HUES64 (cell line): Measurements from ENCODE around the gene ZC2HC1C.
"Not testable (repeated sequence)": the region's sequence is repeated elsewhere in the genome, so short reads cannot be mapped to it uniquely, and the experiment has no call there.

Experiments
- H3K27ac ChIP-seq: 2 replicates; pipeline ENCODE4 v1.7.0; 2013; ENCODE audit warnings: low read depth, low read length, inconsistent platforms
- H3K27me3 ChIP-seq: 2 replicates; pipeline ENCODE4 v1.6.1; 2013; ENCODE audit warnings: mild to moderate bottlenecking, low read length; ENCODE audit not compliant: insufficient read depth
- H3K36me3 ChIP-seq: 2 replicates; pipeline ENCODE4 v1.6.1; 2013; ENCODE audit warnings: mild to moderate bottlenecking, low read length; ENCODE audit not compliant: insufficient read depth
- H3K4me1 ChIP-seq: 2 replicates; pipeline ENCODE4 v1.6.1; 2013; ENCODE audit warnings: mild to moderate bottlenecking, low read length, moderate library complexity; ENCODE audit not compliant: insufficient read depth
- H3K4me3 ChIP-seq: 2 replicates; pipeline ENCODE4 v1.5.1; 2013; ENCODE audit warnings: mild to moderate bottlenecking, low read length, moderate library complexity
- H3K9ac ChIP-seq: 2 replicates; pipeline ENCODE4 v1.6.1; 2013; ENCODE audit warnings: mild to moderate bottlenecking, low read depth, low read length
- H3K9me3 ChIP-seq: 2 replicates; pipeline ENCODE4 v1.6.1; 2013; ENCODE audit warnings: low read depth, low read length; ENCODE audit not compliant: insufficient read depth
- WGBS: fragments of 150-250, 120-280 bp; methylation state at CpG from one replicate; pipeline ENCODE4 v1.1.7; 2013; ENCODE audit warnings: missing lambda C conversion rate; 5-methylcytosine and 5-hydroxymethylcytosine counted together

The ZC2HC1C gene

GRCh38 chr14:75123991-75124390 is 54.5 kb downstream of the ZC2HC1C start:
- 72% methylated on average over 7 of the region's 7 CpGs for WGBS
- Histone ChIP-seq H3K9me3 (no peaks in the 10 kb centered on the region), H3K27me3 (no peaks in the 10 kb centered on the region), H3K4me3 (no peak overlapping the region), H3K36me3 (peaks cover 23% of the 10 kb centered on the region), H3K27ac (no peak overlapping the region), H3K4me1 (peaks cover 17% of the 10 kb centered on the region), H3K9ac (no peak overlapping the region)

- WGBS: 87% methylated on average over 5 of the region's 5 CpGs
- Histone ChIP-seq H3K36me3 (peaks cover 7% of the 10 kb centered on the region), H3K9ac (peak overlapping the region; percentile 93; the same call in 1 of the 2 replicates), H3K4me1 (peaks cover 17% of the 10 kb centered on the region), H3K4me3 (peak overlapping the region; percentile 95), H3K27ac (no peak overlapping the region), H3K9me3 (no peaks in the 10 kb centered on the region), H3K27me3 (no peaks in the 10 kb centered on the region)
These were observed 56.2 kb downstream of the ZC2HC1C start for GRCh38 chr14:75125617-75126016.

- peak overlapping the region; percentile 91 for H3K27ac ChIP-seq
- H3K4me1 ChIP-seq: peaks cover 17% of the 10 kb centered on the region
- peak overlapping the region; percentile 95 for H3K4me3 ChIP-seq
- WGBS: 13% methylated on average over 1 of the region's 6 CpGs
- H3K27me3 ChIP-seq: no peaks in the 10 kb centered on the region
- H3K9me3 ChIP-seq: no peaks in the 10 kb centered on the region
- H3K9ac ChIP-seq: peak overlapping the region; percentile 93
- peaks cover 3% of the 10 kb centered on the region; the same call in 1 of the 2 replicates for H3K36me3 ChIP-seq
These were observed 56.7 kb downstream of the ZC2HC1C start for GRCh38 chr14:75126121-75126544.

GRCh38 chr14:75126679-75127473 is 57.4 kb downstream of the ZC2HC1C start, which contains the start of gene NEK9:
Gene NEK9, minus strand, starts transcription at chr14:75127048. Its CDS starts 127 bp downstream, at chr14:75126921.
- 1% methylated on average over 75 of the region's 76 CpGs for WGBS
- H3K9me3 ChIP-seq: no peaks in the 10 kb centered on the region

GRCh38 chr14:75127474-75127820 is 58.0 kb downstream of the ZC2HC1C start:
- peaks cover 17% of the 10 kb centered on the region for H3K4me1 ChIP-seq
- H3K36me3 ChIP-seq, H3K9me3 ChIP-seq, H3K27me3 ChIP-seq: not testable (repeated sequence)
- WGBS: 53% methylated on average over 16 of the region's 16 CpGs
- peak overlapping the region; percentile 91 for H3K27ac ChIP-seq
- peak overlapping the region; percentile 93 for H3K9ac ChIP-seq
- H3K4me3 ChIP-seq: peak overlapping the region; percentile 95

More at GRCh38 chr14:75126679-75127473, 57.4 kb downstream of the ZC2HC1C start, which contains the start of gene NEK9:
- no peaks in the 10 kb centered on the region for H3K27me3 ChIP-seq
- H3K4me3 ChIP-seq: peak within 1 kb of the TSS; percentile 95
- H3K4me1 ChIP-seq: peaks cover 17% of the 10 kb centered on the region
- H3K27ac ChIP-seq: peak within 1 kb of the TSS; percentile 91
- H3K9ac ChIP-seq: peak within 1 kb of the TSS; percentile 93
- H3K36me3 ChIP-seq: peaks cover 10% of the 10 kb centered on the region; the same call in 1 of the 2 replicates

- Histone ChIP-seq H3K36me3 (peaks cover 13% of the 10 kb centered on the region; the same call in 1 of the 2 replicates), H3K27me3 (no peaks in the 10 kb centered on the region), H3K4me1 (peaks cover 17% of the 10 kb centered on the region), H3K9ac (no peak overlapping the region), H3K4me3 (peak overlapping the region; percentile 95), H3K27ac (no peak overlapping the region), H3K9me3 (no peaks in the 10 kb centered on the region)
- 92% methylated on average over 9 of the region's 10 CpGs for WGBS
These were observed 58.6 kb downstream of the ZC2HC1C start for GRCh38 chr14:75127903-75128595.

GRCh38 chr14:75128596-75128990 is 59.2 kb downstream of the ZC2HC1C start:
- H3K36me3 ChIP-seq: peaks cover 18% of the 10 kb centered on the region
- peaks cover 3% of the 10 kb centered on the region; the same call in 1 of the 2 replicates for H3K9me3 ChIP-seq
- no peak overlapping the region for H3K9ac ChIP-seq
- H3K4me1 ChIP-seq: peaks cover 17% of the 10 kb centered on the region
- no peak overlapping the region for H3K27ac ChIP-seq
- 97% methylated on average over 5 of the region's 5 CpGs for WGBS
- no peaks in the 10 kb centered on the region for H3K27me3 ChIP-seq
- no peak overlapping the region for H3K4me3 ChIP-seq
